Activated gamma-delta T cell treated with anti-CD3 and anti-CD28 coated beads, Interleukin-2, amount 50 U/mL, for 16 hours (primary cell): ENCODE results near the gene SPP2.

Experiments
- DNase-seq: peaks from one replicate; pipeline ENCODE4 v3.0.0-alpha.2; 2020; ENCODE audit warnings: low read depth

The SPP2 gene

GRCh38 chr2:234050455-234051135 lies at the start of gene SPP2:
TSS of gene SPP2 (plus strand) at chr2:234050702. CDS start at chr2:234050787, 85 bp downstream.
- no peak for DNase-seq

GRCh38 chr2:234001380-234002160 lies 48.9 kb upstream of the SPP2 start:
- no peak for DNase-seq

- DNase-seq, result no peak
These were observed 48.2 kb upstream of the SPP2 start for GRCh38 chr2:234002281-234002680.

GRCh38 chr2:234003972-234004617 lies 46.4 kb upstream of the SPP2 start:
- DNase-seq, result no peak

- no peak for DNase-seq
These were observed 45.4 kb upstream of the SPP2 start for GRCh38 chr2:234005126-234005525.

GRCh38 chr2:234006501-234006900 lies 44.0 kb upstream of the SPP2 start:
- DNase-seq, result no peak

- DNase-seq, result no peak
These were observed 36.1 kb upstream of the SPP2 start for GRCh38 chr2:234014427-234014826.

- no peak for DNase-seq
These were observed 34.6 kb upstream of the SPP2 start for GRCh38 chr2:234015861-234016260.

- DNase-seq, result no peak
These were observed 30.6 kb upstream of the SPP2 start for GRCh38 chr2:234019896-234020295.

GRCh38 chr2:234020332-234020731 lies 30.2 kb upstream of the SPP2 start:
- no peak for DNase-seq

- DNase-seq, result no peak
These were observed 28.1 kb upstream of the SPP2 start for GRCh38 chr2:234022424-234022823.

GRCh38 chr2:234024304-234024703 lies 26.2 kb upstream of the SPP2 start:
- DNase-seq, result no peak

- no peak for DNase-seq
These were observed 25.0 kb upstream of the SPP2 start for GRCh38 chr2:234025466-234025865.

- DNase-seq, result no peak
These were observed 24.6 kb upstream of the SPP2 start for GRCh38 chr2:234025891-234026401.

GRCh38 chr2:234026693-234027254 lies 23.7 kb upstream of the SPP2 start:
- no peak for DNase-seq

GRCh38 chr2:234027641-234028040 lies 22.9 kb upstream of the SPP2 start:
- DNase-seq, result no peak

GRCh38 chr2:234029150-234029733 lies 21.3 kb upstream of the SPP2 start:
- no peak for DNase-seq

GRCh38 chr2:234031207-234031606 lies 19.3 kb upstream of the SPP2 start:
- DNase-seq, result no peak

- no peak for DNase-seq
These were observed 18.1 kb upstream of the SPP2 start for GRCh38 chr2:234032279-234032856.

- no peak for DNase-seq
These were observed 17.3 kb upstream of the SPP2 start for GRCh38 chr2:234033174-234033573.

GRCh38 chr2:234033885-234034284 lies 16.6 kb upstream of the SPP2 start:
- DNase-seq, result no peak
